Hematopoietic multipotent progenitor cell treated with erythropoietin and hydrocortisone succinate and interleukin-3 and kit ligand, for 15 days (in vitro differentiated cells): ENCODE data around the gene CARD6.
"Not testable (repeated sequence)": the region's sequence is repeated elsewhere in the genome, so short reads cannot be mapped to it uniquely, and the experiment has no call there.

Source experiments
- DNase-seq: peaks from one replicate; pipeline ENCODE4 v3.0.0-alpha.2; 2015; ENCODE audit warnings: low spot score

Gene CARD6

GRCh38 chr5:40841068-40841805, at the start of gene CARD6:
Gene CARD6, plus strand, starts transcription at chr5:40841367. Its CDS starts 16 bp downstream, at chr5:40841383.
- DNase-seq: peak; percentile 45

- DNase-seq: no peak
Observed at GRCh38 chr5:40791715-40792139, 49.4 kb upstream of the CARD6 start.

GRCh38 chr5:40792691-40793090, 48.5 kb upstream of the CARD6 start:
- DNase-seq: not testable (repeated sequence)

- not testable (repeated sequence) for DNase-seq
Observed at GRCh38 chr5:40794340-40794739, 46.8 kb upstream of the CARD6 start.

GRCh38 chr5:40794877-40795276, 46.3 kb upstream of the CARD6 start:
- not testable (repeated sequence) for DNase-seq

GRCh38 chr5:40796487-40796889, 44.7 kb upstream of the CARD6 start:
- no peak for DNase-seq

GRCh38 chr5:40797273-40798011, 43.7 kb upstream of the CARD6 start:
- peak; percentile 75 for DNase-seq

GRCh38 chr5:40798012-40798800, 43.0 kb upstream of the CARD6 start, which contains the start of gene PRKAA1:
Gene PRKAA1, minus strand, starts transcription at chr5:40798374. Its CDS starts 185 bp downstream, at chr5:40798189.
- DNase-seq: peak; percentile 91

- DNase-seq: no peak
Observed at GRCh38 chr5:40798801-40799210, 42.4 kb upstream of the CARD6 start.

GRCh38 chr5:40799258-40799657, 41.9 kb upstream of the CARD6 start:
- peak; percentile 17 for DNase-seq

- peak; percentile 70 for DNase-seq
Observed at GRCh38 chr5:40801771-40802562, 39.2 kb upstream of the CARD6 start.

- DNase-seq: no peak
Observed at GRCh38 chr5:40812125-40812524, 29.0 kb upstream of the CARD6 start.

GRCh38 chr5:40813698-40814281, 27.4 kb upstream of the CARD6 start:
- DNase-seq: no peak

- DNase-seq: no peak
Observed at GRCh38 chr5:40823459-40823858, 17.7 kb upstream of the CARD6 start.

- not testable (repeated sequence) for DNase-seq
Observed at GRCh38 chr5:40825461-40826043, 15.6 kb upstream of the CARD6 start.

GRCh38 chr5:40826489-40827187, 14.5 kb upstream of the CARD6 start:
- no peak for DNase-seq

- DNase-seq: no peak
Observed at GRCh38 chr5:40827188-40827977, 13.8 kb upstream of the CARD6 start.

- no peak for DNase-seq
Observed at GRCh38 chr5:40828021-40828631, 13.0 kb upstream of the CARD6 start.
